ENCODE results near the gene NAGS.
"Not testable (repeated sequence)": the region's sequence is repeated elsewhere in the genome, so short reads cannot be mapped to it uniquely, and the experiment has no call there.

The NAGS gene

GRCh38 chr17:44045486-44045885 is 41.1 kb downstream of the NAGS start:
- H3K9me3 ChIP-seq (ENCODE audit: control insufficient read depth in 2 of 2, low read length in 2 of 2) = no peaks in the 10 kb centered on the region
- peaks cover 7 to 17% of the 10 kb centered on the region in 2 donors for H3K36me3 ChIP-seq (ENCODE audit: control insufficient read depth in 2 of 2, insufficient read depth in 2 of 2, low read length in 2 of 2)
- H3K27me3 ChIP-seq (ENCODE audit: control insufficient read depth in 1 of 2, insufficient read depth in 2 of 2, low read length in 2 of 2) = no peaks in the 10 kb centered on the region
- H3K27ac ChIP-seq (ENCODE audit: low read length) = no peak overlapping the region
- H3K4me3 ChIP-seq (ENCODE audit: low read length in 2 of 2) = no peak overlapping the region
- H3K9ac ChIP-seq (ENCODE audit: low read length in 2 of 2) = no peak overlapping the region
- peaks cover 19% of the 10 kb centered on the region for H3K4me1 ChIP-seq (ENCODE audit: control insufficient read depth, insufficient read depth, low read length)

- H3K9me3 ChIP-seq (ENCODE audit: control insufficient read depth in 2 of 2, low read length in 2 of 2); H3K27ac ChIP-seq (ENCODE audit: low read length); H3K4me3 ChIP-seq (ENCODE audit: low read length in 2 of 2); H3K27me3 ChIP-seq (ENCODE audit: control insufficient read depth in 1 of 2, insufficient read depth in 2 of 2, low read length in 2 of 2); H3K4me1 ChIP-seq (ENCODE audit: control insufficient read depth, insufficient read depth, low read length); H3K9ac ChIP-seq (ENCODE audit: low read length in 2 of 2): not testable (repeated sequence)
- peaks cover 10 to 22% of the 10 kb centered on the region in 2 donors for H3K36me3 ChIP-seq (ENCODE audit: control insufficient read depth in 2 of 2, insufficient read depth in 2 of 2, low read length in 2 of 2)
These were observed 42.5 kb downstream of the NAGS start for GRCh38 chr17:44046893-44047292.

- no peaks in the 10 kb centered on the region for H3K9me3 ChIP-seq (ENCODE audit: control insufficient read depth in 2 of 2, low read length in 2 of 2)
- no peak overlapping the region for H3K9ac ChIP-seq (ENCODE audit: low read length in 2 of 2)
- H3K27me3 ChIP-seq (ENCODE audit: control insufficient read depth in 1 of 2, insufficient read depth in 2 of 2, low read length in 2 of 2) = no peaks in the 10 kb centered on the region
- H3K4me3 ChIP-seq (ENCODE audit: low read length in 2 of 2) = no peak overlapping the region
- peaks cover 6% of the 10 kb centered on the region for H3K4me1 ChIP-seq (ENCODE audit: control insufficient read depth, insufficient read depth, low read length)
- peaks cover 12 to 22% of the 10 kb centered on the region in 2 donors for H3K36me3 ChIP-seq (ENCODE audit: control insufficient read depth in 2 of 2, insufficient read depth in 2 of 2, low read length in 2 of 2)
- H3K27ac ChIP-seq (ENCODE audit: low read length) = no peak overlapping the region
These were observed 45.1 kb downstream of the NAGS start for GRCh38 chr17:44049294-44050060.

GRCh38 chr17:44053125-44053872 is 48.9 kb downstream of the NAGS start:
- Histone ChIP-seq H3K4me3 (ENCODE audit: low read length in 2 of 2) (no peak overlapping the region), H3K27ac (ENCODE audit: low read length) (no peak overlapping the region), H3K9me3 (ENCODE audit: control insufficient read depth in 2 of 2, low read length in 2 of 2) (no peaks in the 10 kb centered on the region), H3K36me3 (ENCODE audit: control insufficient read depth in 2 of 2, insufficient read depth in 2 of 2, low read length in 2 of 2) (peaks cover 12 to 18% of the 10 kb centered on the region in 2 donors), H3K9ac (ENCODE audit: low read length in 2 of 2) (no peak overlapping the region), H3K4me1 (ENCODE audit: control insufficient read depth, insufficient read depth, low read length) (peaks cover 6% of the 10 kb centered on the region), H3K27me3 (ENCODE audit: control insufficient read depth in 1 of 2, insufficient read depth in 2 of 2, low read length in 2 of 2) (no peaks in the 10 kb centered on the region)
